IMR-90 (cell line): ENCODE data around the gene CACUL1. TPM values are rescaled to one million over a fixed set of nuclear protein-coding genes. Genes with fewer than 3 reads are reported as not detected.

Experiments used
- ATAC-seq: fragments of 200-7000 bp; cut with Tn5 transposase; 2 replicates; pipeline ENCODE4 v1.9.1; 2020; ENCODE audit warnings: low read depth, mild to moderate bottlenecking, moderate library complexity
- BruUV-seq: library from RNA; stranded (reverse); fragments of 400-500 nt; replicated peaks from 2 replicates; lab custom pipeline; 2021; lab: Mats Ljungman, UMichigan
- CTCF ChIA-PET: fragments of 300-600 bp; formaldehyde crosslinking; extraction: SDS; loops from one replicate; lab custom pipeline; 2021; ENCODE audit warnings: antibody characterized with exemption; lab: Yijun Ruan, JAX
- POLR2A ChIA-PET: fragments of 300-600 bp; sonication (Branson Sonifier 250); formaldehyde crosslinking; loops from one replicate; lab custom pipeline; 2022; ENCODE audit warnings: antibody characterized with exemption; ENCODE audit not compliant: unreplicated experiment; lab: Charles Lee
- DNase-seq: peaks from one replicate; pipeline ENCODE4 v3.0.0; 2013
- H2AFZ ChIP-seq: replicated peaks from 2 replicates; pipeline ENCODE3; 2013; ENCODE audit warnings: low read length, mild to moderate bottlenecking; ENCODE audit not compliant: poor library complexity
- H2AK5ac ChIP-seq: 2 replicates; pipeline ENCODE4 v1.6.1; 2013; ENCODE audit warnings: low read depth, low read length, inconsistent platforms
- H2AK9ac ChIP-seq: replicated peaks from 2 replicates; pipeline ENCODE3; 2013; ENCODE audit warnings: mild to moderate bottlenecking, low read depth, low read length, moderate library complexity; ENCODE audit not compliant: poor library complexity
- H2BK120ac ChIP-seq: 2 replicates; pipeline ENCODE4 v1.6.1; 2013; ENCODE audit warnings: low read depth, low read length, inconsistent platforms
- H2BK15ac ChIP-seq: 3 replicates; pipeline ENCODE4 v1.6.1; 2013; ENCODE audit warnings: low read depth, low read length, inconsistent platforms
- H2BK20ac ChIP-seq: 2 replicates; pipeline ENCODE4 v1.6.1; 2013; ENCODE audit warnings: low read depth, mild to moderate bottlenecking, inconsistent platforms, low read length, moderate library complexity
- H2BK5ac ChIP-seq: 2 replicates; pipeline ENCODE4 v1.6.1; 2013; ENCODE audit warnings: mild to moderate bottlenecking, low read depth, low read length, inconsistent platforms; ENCODE audit not compliant: poor library complexity, severe bottlenecking
- H3K14ac ChIP-seq: replicated peaks from 2 replicates; pipeline ENCODE4 v1.6.1; 2013; ENCODE audit warnings: low read depth, low read length, inconsistent platforms
- H3K18ac ChIP-seq: 2 replicates; pipeline ENCODE4 v1.6.1; 2013; ENCODE audit warnings: low read depth, low read length, control low read depth
- H3K23ac ChIP-seq: 2 replicates; pipeline ENCODE4 v1.6.1; 2013; ENCODE audit warnings: low read depth, low read length, inconsistent platforms
- H3K27ac ChIP-seq: 2 replicates; pipeline ENCODE4 v1.5.1; 2013; ENCODE audit warnings: mild to moderate bottlenecking, control low read depth, low read length; ENCODE audit not compliant: insufficient read depth
- H3K27me3 ChIP-seq: 2 replicates; pipeline ENCODE4 v1.6.1; 2013; ENCODE audit warnings: low read length; ENCODE audit not compliant: control insufficient read depth, insufficient read depth
- H3K36me3 ChIP-seq: 2 replicates; pipeline ENCODE4 v1.6.1; 2013; ENCODE audit warnings: low read length, mixed read lengths; ENCODE audit not compliant: control insufficient read depth, insufficient read depth
- H3K4ac ChIP-seq: 2 replicates; pipeline ENCODE4 v1.6.1; 2013; ENCODE audit warnings: low read depth, low read length, inconsistent platforms
- H3K4me1 ChIP-seq: 2 replicates; pipeline ENCODE4 v1.6.1; 2013; ENCODE audit warnings: low read length, mixed read lengths; ENCODE audit not compliant: control insufficient read depth, insufficient read depth
- H3K4me2 ChIP-seq: 2 replicates; pipeline ENCODE4 v1.6.1; 2013; ENCODE audit warnings: low read depth, mild to moderate bottlenecking, control low read depth, low read length, moderate library complexity
- H3K4me3 ChIP-seq: 2 replicates; pipeline ENCODE4 v1.5.1; 2013; ENCODE audit warnings: low read depth, mild to moderate bottlenecking, control low read depth, low read length, moderate library complexity; ENCODE audit not compliant: insufficient read depth
- H3K56ac ChIP-seq: 2 replicates; pipeline ENCODE4 v1.6.1; 2013; ENCODE audit warnings: low read length, inconsistent platforms; ENCODE audit not compliant: insufficient read depth; ENCODE audit errors: extremely low read depth
- H3K79me1 ChIP-seq, 2 experiments: 2 replicates each; pipeline ENCODE4 v1.6.1; 2013; ENCODE audit warnings: low read length in 2 of 2, inconsistent platforms in 1 of 2, low read depth in 1 of 2
- H3K9ac ChIP-seq: 2 replicates; pipeline ENCODE4 v1.6.1; 2013; ENCODE audit warnings: low read depth, low read length, control low read depth
- H3K9me1 ChIP-seq: 2 replicates; pipeline ENCODE4 v1.6.1; 2013; ENCODE audit warnings: low read length, inconsistent platforms; ENCODE audit not compliant: insufficient read depth
- H3K9me3 ChIP-seq: 2 replicates; pipeline ENCODE4 v1.6.1; 2013; ENCODE audit warnings: low read length; ENCODE audit not compliant: control insufficient read depth, insufficient read depth
- H4K20me1 ChIP-seq: 2 replicates; pipeline ENCODE4 v1.6.1; 2013; ENCODE audit warnings: low read length, inconsistent platforms; ENCODE audit not compliant: insufficient read depth
- H4K5ac ChIP-seq: 2 replicates; pipeline ENCODE4 v1.6.1; 2013; ENCODE audit warnings: mild to moderate bottlenecking, low read depth, low read length, control low read depth
- H4K8ac ChIP-seq, 2 experiments: 2 replicates each; pipeline ENCODE4 v1.6.1; 2013; ENCODE audit warnings: low read depth in 2 of 2, low read length in 2 of 2, control low read depth in 1 of 2, inconsistent platforms in 1 of 2
- H4K91ac ChIP-seq: 2 replicates; pipeline ENCODE4 v1.6.1; 2013; ENCODE audit warnings: low read depth, low read length, inconsistent platforms; ENCODE audit not compliant: insufficient read depth
- CEBPB ChIP-seq: IDR thresholded peaks from 2 replicates; pipeline ENCODE4 v1.6.1; 2012; ENCODE audit warnings: low read depth, low read length, improper control_type of control experiment
- CHD1 ChIP-seq: IDR thresholded peaks from 2 replicates; pipeline ENCODE4 v1.6.1; 2012; ENCODE audit warnings: low read depth, low read length, improper control_type of control experiment
- FOS ChIP-seq: fragments of 150-350 bp; IDR thresholded peaks from 2 replicates; pipeline ENCODE4 v1.6.1; 2016; ENCODE audit warnings: low read depth, low read length
- MAFK ChIP-seq: IDR thresholded peaks from 2 replicates; pipeline ENCODE4 v1.6.1; 2012; ENCODE audit warnings: low read depth, low read length, improper control_type of control experiment
- NFE2L2 ChIP-seq: fragments of 150-350 bp; IDR thresholded peaks from 2 replicates; pipeline ENCODE4 v1.6.1; 2016; ENCODE audit warnings: low read depth, mild to moderate bottlenecking, low read length
- RAD21 ChIP-seq: IDR thresholded peaks from 2 replicates; pipeline ENCODE4 v1.6.1; 2012; ENCODE audit warnings: low read length, improper control_type of control experiment
- RCOR1 ChIP-seq: IDR thresholded peaks from 2 replicates; pipeline ENCODE4 v1.6.1; 2012; ENCODE audit warnings: mild to moderate bottlenecking, low read length, improper control_type of control experiment; ENCODE audit not compliant: insufficient replicate concordance
- RFX5 ChIP-seq: IDR thresholded peaks from 2 replicates; pipeline ENCODE4 v1.8.0; 2012; ENCODE audit warnings: low read depth, mild to moderate bottlenecking, low read length, moderate library complexity
- SMC3 ChIP-seq: fragments of 150-350 bp; IDR thresholded peaks from 2 replicates; pipeline ENCODE4 v1.6.1; 2016; ENCODE audit warnings: low read depth, mild to moderate bottlenecking, antibody characterized with exemption, low read length, moderate library complexity
- USF2 ChIP-seq: fragments of 150-350 bp; IDR thresholded peaks from 2 replicates; pipeline ENCODE4 v1.6.1; 2017; ENCODE audit warnings: mild to moderate bottlenecking, antibody characterized with exemption, low read length, low read depth
- WGBS, 2 experiments: methylation state at CpG; one replicate each; pipeline versions ENCODE4 v1.1.5 to v1.1.7; 2013; ENCODE audit warnings: missing lambda C conversion rate in 2 of 2; ENCODE audit not compliant: insufficient read length in 1 of 2; ENCODE audit errors: extremely low coverage in 2 of 2; 5-methylcytosine and 5-hydroxymethylcytosine counted together
- dilution Hi-C: fragments of 300-500 bp; cut with HindIII; formaldehyde crosslinking; loops from one replicate; pipeline ENCODE4 v1.14.3; 2018; ENCODE audit warnings: low sequenced_read_pairs; ENCODE audit not compliant: unreplicated experiment
- in situ Hi-C: fragments of 300-500 bp; cut with MboI; formaldehyde crosslinking; loops from 3 replicates; pipeline ENCODE4 v1.14.3; 2019; ENCODE audit warnings: low sequenced_read_pairs, inconsistent platforms, mixed read lengths
- intact Hi-C: fragments of 100-400 bp; cut with micrococcal nuclease; formaldehyde crosslinking; loops from 2 replicates; pipeline ENCODE4 v1.10.0; 2022
- polyA plus RNA-seq, 3 experiments: library from polyadenylated mRNA; depleted of rRNA; stranded (reverse); fragments of >200 nt; gene quantifications; 2 replicates each; pipeline ENCODE4 v1.2.3, GENCODE V29; 2012; ENCODE audit warnings: low replicate concordance in 1 of 3
- total RNA-seq: library from RNA; depleted of rRNA; stranded (reverse); fragments of >200 nt; gene quantifications from 2 replicates; pipeline ENCODE4 v1.2.3, GENCODE V29; 2012

Gene CACUL1
- total and polyA plus RNA-seq, 2 of the 4 experiments (the other 2 are of a cell fraction), result 5.3 to 23.5 TPM

- no peak overlapping the region for H3K18ac ChIP-seq
- no peak for DNase-seq
These were observed 17.2 kb upstream of the CACUL1 start for GRCh38 chr10:118771976-118772375.

More at GRCh38 chr10:118771976-118772375, 17.2 kb upstream of the CACUL1 start:
- Histone ChIP-seq H3K9me3 (no peaks in the 10 kb centered on the region), H3K79me1 (no peaks in the 10 kb centered on the region), H4K5ac (no peak overlapping the region), H3K27me3 (0 out of 2 replicates have a peak, but pooled peaks cover 2% of the 10 kb centered on the region), H2BK5ac (no peak overlapping the region), H2AK9ac (no peak overlapping the region), H2BK20ac (no peak overlapping the region), H4K91ac (no peak overlapping the region), H3K23ac (no peak overlapping the region), H2AFZ (no peak overlapping the region), H2BK15ac (no peak overlapping the region), H3K9me1 (no peaks in the 10 kb centered on the region), H3K36me3 (no peaks in the 10 kb centered on the region), H4K8ac (no peak overlapping the region), H3K4me2 (no peak overlapping the region), H2AK5ac (no peak overlapping the region), H3K56ac (no peak overlapping the region), H3K4ac (no peak overlapping the region), H3K9ac (no peak overlapping the region), H3K14ac (no peak overlapping the region), H3K27ac (no peak overlapping the region), H3K4me3 (no peak overlapping the region), H2BK120ac (no peak overlapping the region), H4K20me1 (no peaks in the 10 kb centered on the region), H3K4me1 (no peaks in the 10 kb centered on the region)
- intact Hi-C loops (no loop called here), in situ Hi-C loops (no loop called here), dilution Hi-C loops (no loop called here)
- no TSS peak for BruUV-seq
- no CpG with 5 or more reads among the region's 3 CpGs for WGBS, 2 experiments
- ChIA-PET POLR2A (no interaction called here), CTCF (no interaction called here)
- no peak for TF ChIP-seq RFX5
- TF ChIP-seq CEBPB, result no peak
- no peak for TF ChIP-seq USF2
- no peak for TF ChIP-seq SMC3
- no peak for TF ChIP-seq CHD1
- no peak for TF ChIP-seq RCOR1
- no peak for TF ChIP-seq MAFK
- TF ChIP-seq RAD21, result no peak
- TF ChIP-seq NFE2L2, result no peak
- no peak for TF ChIP-seq FOS
- no peak for ATAC-seq
